Naive thymus-derived CD4-positive, alpha-beta T cell (primary cell): ENCODE results near the gene ZNF423. TPM values are rescaled to one million over a fixed set of nuclear protein-coding genes. Genes with fewer than 3 reads are reported as not detected.

ENCODE experiments used
- ATAC-seq: fragments of 150-1000 bp; cut with Tn5 transposase; 2 replicates; pipeline ENCODE4 v1.10.0; 2021; ENCODE audit warnings: mild to moderate bottlenecking, moderate library complexity
- CTCF ChIA-PET: fragments of 350-600 bp; sonication (Branson Sonifier 250); formaldehyde crosslinking; loops from one replicate; lab custom pipeline; 2021; ENCODE audit warnings: antibody characterized with exemption; lab: Charles Lee
- POLR2A ChIA-PET: fragments of 350-600 bp; sonication (Branson Sonifier 250); formaldehyde crosslinking; loops from one replicate; lab custom pipeline; 2021; ENCODE audit warnings: antibody characterized with exemption, inconsistent platforms; lab: Charles Lee
- DNase-seq, 9 donors: peaks; one replicate each; pipeline versions ENCODE4 v3.0.0 to v3.0.0-alpha.2; 2020 to 2022; ENCODE audit warnings: mixed read lengths in 1 of 9
- H3K27ac ChIP-seq: one replicate; pipeline ENCODE4 v1.7.0; 2013; ENCODE audit warnings: mild to moderate bottlenecking, low read depth, low read length, moderate library complexity
- H3K27me3 ChIP-seq, 2 donors: one replicate each; pipeline ENCODE4 v1.7.0; 2013; ENCODE audit warnings: low read length in 2 of 2, mild to moderate bottlenecking in 2 of 2, moderate library complexity in 2 of 2; ENCODE audit not compliant: control insufficient read depth in 2 of 2, insufficient read depth in 2 of 2
- H3K36me3 ChIP-seq, 3 experiments: 1 replicate in 2 of 3; 2 replicates in 1 of 3; pipeline ENCODE4 v1.7.0; 2013; ENCODE audit warnings: low read length in 3 of 3, mild to moderate bottlenecking in 3 of 3, moderate library complexity in 1 of 3; ENCODE audit not compliant: insufficient read depth in 3 of 3, control insufficient read depth in 2 of 3
- H3K4me1 ChIP-seq, 2 donors: one replicate each; pipeline ENCODE4 v1.7.0; 2013; ENCODE audit warnings: low read length in 2 of 2, mild to moderate bottlenecking in 2 of 2, moderate library complexity in 1 of 2; ENCODE audit not compliant: control insufficient read depth in 2 of 2, insufficient read depth in 2 of 2
- H3K4me3 ChIP-seq: 2 replicates; pipeline ENCODE4 v1.7.0; 2013; ENCODE audit warnings: mild to moderate bottlenecking, low read length
- H3K9me3 ChIP-seq, 3 experiments: 1 replicate in 2 of 3; 2 replicates in 1 of 3; pipeline ENCODE4 v1.7.0; 2013; ENCODE audit warnings: low read length in 3 of 3; ENCODE audit not compliant: control insufficient read depth in 2 of 3
- H3K27ac Mint-ChIP-seq, 9 donors: one replicate each; pipeline ENCODE4 v1.8.0; 2020 to 2022; ENCODE audit warnings: mixed read lengths in 9 of 9, mild to moderate bottlenecking in 8 of 9, moderate library complexity in 5 of 9, inconsistent platforms in 2 of 9
- H3K27me3 Mint-ChIP-seq, 5 donors: one replicate each; pipeline ENCODE4 v1.8.0; 2021 to 2022; ENCODE audit warnings: mixed read lengths in 5 of 5, mild to moderate bottlenecking in 1 of 5
- H3K36me3 Mint-ChIP-seq, 5 donors: one replicate each; pipeline ENCODE4 v1.8.0; 2020 to 2022; ENCODE audit warnings: mixed read lengths in 5 of 5, mild to moderate bottlenecking in 3 of 5, inconsistent platforms in 1 of 5
- H3K4me1 Mint-ChIP-seq, 7 donors: one replicate each; pipeline ENCODE4 v1.8.0; 2020 to 2022; ENCODE audit warnings: mixed read lengths in 7 of 7, mild to moderate bottlenecking in 3 of 7, inconsistent platforms in 1 of 7
- H3K4me3 Mint-ChIP-seq, 10 donors: one replicate each; pipeline ENCODE4 v1.8.0; 2020 to 2022; ENCODE audit warnings: mild to moderate bottlenecking in 10 of 10, mixed read lengths in 10 of 10, moderate library complexity in 6 of 10, inconsistent platforms in 2 of 10
- H3K9me3 Mint-ChIP-seq, 11 donors: one replicate each; pipeline ENCODE4 v1.8.0; 2020 to 2022; ENCODE audit warnings: mixed read lengths in 11 of 11, mild to moderate bottlenecking in 4 of 11, inconsistent platforms in 1 of 11, moderate library complexity in 1 of 11
- intact Hi-C, 2 donors: fragments of 100-400 bp; cut with micrococcal nuclease; formaldehyde crosslinking; loops; one replicate each; pipeline ENCODE4 v1.15.1; 2023
- polyA plus RNA-seq, 2 donors: library from polyadenylated mRNA; unstranded; fragments of 300-500 nt; fragmentation: Illumina TruSeq; gene quantifications; one replicate each; pipeline ENCODE4 v1.2.3, GENCODE V29; 2021
- total RNA-seq, 6 experiments: library from RNA in 5 of 6; stranded (reverse) in 5 of 6; gene quantifications; 1 replicate in 5 of 6; 2 replicates in 1 of 6; pipeline ENCODE4 v1.2.3 and lab custom pipeline; 2021 to 2026

Gene ZNF423
- total and polyA plus RNA-seq, 7 experiments from 2014 or later = not detected

GRCh38 chr16:49756775-49757558, 98.9 kb downstream of the ZNF423 start:
- CTCF ChIA-PET = no interaction called here
- no peaks in the 10 kb centered on the region for H3K9me3 Mint-ChIP-seq
- ATAC-seq = no peak

DNA sequence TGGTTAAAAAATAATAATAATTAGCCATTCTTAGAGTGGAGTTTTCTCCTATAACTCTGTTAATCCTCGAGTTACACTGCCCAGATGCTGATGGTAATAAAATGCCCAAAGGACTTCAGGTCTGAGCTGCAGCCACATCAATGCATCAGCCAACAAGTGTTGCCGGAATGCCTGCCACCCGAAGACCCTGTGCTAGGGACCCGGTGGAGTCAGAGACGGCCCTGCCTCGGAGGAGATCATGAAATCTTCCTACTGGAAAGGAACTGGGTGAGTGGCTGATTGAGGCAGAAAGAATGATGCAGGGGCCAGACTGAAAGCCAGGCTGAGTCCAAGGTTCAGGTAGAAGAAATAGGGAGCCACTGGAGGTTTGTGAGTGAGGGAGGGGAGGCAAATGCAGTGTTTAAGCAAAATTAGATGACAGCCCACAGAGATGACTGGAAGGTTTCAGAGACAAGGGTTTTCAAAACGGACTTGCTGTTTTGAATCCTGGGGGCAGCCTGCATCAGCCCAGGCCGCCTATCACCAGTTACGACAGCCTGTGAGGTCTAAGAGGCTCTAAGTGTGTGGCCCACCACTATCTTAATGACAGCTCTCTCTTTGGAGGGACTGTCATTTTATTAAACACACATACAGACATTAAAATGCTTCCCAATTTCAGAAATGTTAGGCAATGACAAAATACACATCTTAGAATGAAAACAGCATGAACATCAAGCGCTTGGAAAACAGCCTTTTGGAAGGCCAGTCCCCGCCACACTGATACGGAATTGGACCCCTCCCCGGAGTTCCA, 100.0 kb downstream of the ZNF423 start:
- CTCF ChIA-PET = no interaction called here
- Mint-ChIP-seq H3K9me3 (no peaks in the 10 kb centered on the region), H3K27me3 (peaks cover 33 to 59% (median 45%) of the 10 kb centered on the region in 5 donors), H3K4me3 (peak overlapping the region in 2 of 10 donors; percentile 62 to 69), H3K27ac (no peak overlapping the region), H3K4me1 (peaks cover 5 to 15% (median 13%) of the 10 kb centered on the region in 7 donors), H3K36me3 (no peaks in the 10 kb centered on the region)
- H3K4me3 ChIP-seq = no peak overlapping the region
- DNase-seq (no peak), ATAC-seq (no peak)
- POLR2A ChIA-PET = no interaction called here
- intact Hi-C loops = no loop called here
- no peaks in the 10 kb centered on the region for H3K27me3 ChIP-seq
- H3K36me3 ChIP-seq = no peaks in the 10 kb centered on the region
- no peak overlapping the region for H3K27ac ChIP-seq
- no peaks in the 10 kb centered on the region for H3K9me3 ChIP-seq
- no peaks in the 10 kb centered on the region for H3K4me1 ChIP-seq

More at GRCh38 chr16:49756775-49757558, 98.9 kb downstream of the ZNF423 start:
- H3K27ac ChIP-seq = no peak overlapping the region
- H3K27me3 Mint-ChIP-seq = peaks cover 30 to 52% (median 40%) of the 10 kb centered on the region in 5 donors
- POLR2A ChIA-PET = no interaction called here
- H3K36me3 ChIP-seq = no peaks in the 10 kb centered on the region
- intact Hi-C loops = no loop called here
- no peak overlapping the region for H3K27ac Mint-ChIP-seq
- H3K9me3 ChIP-seq = no peaks in the 10 kb centered on the region
- DNase-seq = no peak
- H3K4me3 Mint-ChIP-seq = no peak overlapping the region
- no peaks in the 10 kb centered on the region for H3K27me3 ChIP-seq
- no peaks in the 10 kb centered on the region for H3K36me3 Mint-ChIP-seq
- H3K4me1 Mint-ChIP-seq = peaks cover 5 to 15% (median 13%) of the 10 kb centered on the region in 7 donors
- H3K4me3 ChIP-seq = no peak overlapping the region
- no peaks in the 10 kb centered on the region for H3K4me1 ChIP-seq

DNA sequence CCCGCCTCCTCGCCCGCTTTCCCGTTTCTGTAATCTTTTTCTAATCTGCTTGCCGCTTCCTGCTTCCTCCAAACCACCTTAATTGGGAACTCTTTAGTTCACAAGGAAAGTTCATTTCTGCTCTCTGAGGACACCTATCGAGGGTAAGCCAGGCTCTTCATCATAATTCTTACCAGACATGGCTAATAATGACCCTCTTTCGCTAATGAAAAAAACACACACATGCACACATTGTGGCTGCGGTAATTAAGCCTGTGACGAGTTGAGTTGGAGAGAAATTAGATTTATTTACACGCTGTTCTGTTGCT, 100.6 kb downstream of the ZNF423 start:
- Histone ChIP-seq H3K27me3 (no peaks in the 10 kb centered on the region), H3K4me1 (no peaks in the 10 kb centered on the region), H3K36me3 (no peaks in the 10 kb centered on the region), H3K9me3 (no peaks in the 10 kb centered on the region), H3K27ac (no peak overlapping the region), H3K4me3 (no peak overlapping the region)
- ATAC-seq (peak; percentile 18), DNase-seq (no peak)
- Mint-ChIP-seq H3K9me3 (no peaks in the 10 kb centered on the region), H3K27me3 (peaks cover 33 to 59% (median 45%) of the 10 kb centered on the region in 5 donors), H3K27ac (peak overlapping the region in 1 of 9 donors; percentile 0), H3K4me1 (peaks cover 5 to 15% (median 13%) of the 10 kb centered on the region in 7 donors), H3K36me3 (no peaks in the 10 kb centered on the region), H3K4me3 (peak overlapping the region in 9 of 10 donors; percentile 18 to 77 (median 60))
- CTCF ChIA-PET = no interaction called here
- intact Hi-C loops = no loop called here
- POLR2A ChIA-PET = no interaction called here

- no peaks in the 10 kb centered on the region for H3K36me3 ChIP-seq
- no peaks in the 10 kb centered on the region for H3K4me1 ChIP-seq
- intact Hi-C loops = no loop called here
- Mint-ChIP-seq H3K4me1 (peaks cover 5 to 15% (median 13%) of the 10 kb centered on the region in 7 donors), H3K27ac (peak overlapping the region in 2 of 9 donors; percentile 0 to 55), H3K36me3 (no peaks in the 10 kb centered on the region), H3K9me3 (no peaks in the 10 kb centered on the region), H3K27me3 (peaks cover 33 to 59% (median 45%) of the 10 kb centered on the region in 5 donors), H3K4me3 (peak overlapping the region in 9 of 10 donors; percentile 18 to 77 (median 60))
- DNase-seq = no peak
- CTCF ChIA-PET = no interaction called here
- POLR2A ChIA-PET = no interaction called here
- no peaks in the 10 kb centered on the region for H3K9me3 ChIP-seq
- peak; percentile 61 for ATAC-seq
- H3K27me3 ChIP-seq = no peaks in the 10 kb centered on the region
- no peak overlapping the region for H3K27ac ChIP-seq
- no peak overlapping the region for H3K4me3 ChIP-seq
Measured at GRCh38 chr16:49754495-49755312, 101.2 kb downstream of the ZNF423 start.

DNA sequence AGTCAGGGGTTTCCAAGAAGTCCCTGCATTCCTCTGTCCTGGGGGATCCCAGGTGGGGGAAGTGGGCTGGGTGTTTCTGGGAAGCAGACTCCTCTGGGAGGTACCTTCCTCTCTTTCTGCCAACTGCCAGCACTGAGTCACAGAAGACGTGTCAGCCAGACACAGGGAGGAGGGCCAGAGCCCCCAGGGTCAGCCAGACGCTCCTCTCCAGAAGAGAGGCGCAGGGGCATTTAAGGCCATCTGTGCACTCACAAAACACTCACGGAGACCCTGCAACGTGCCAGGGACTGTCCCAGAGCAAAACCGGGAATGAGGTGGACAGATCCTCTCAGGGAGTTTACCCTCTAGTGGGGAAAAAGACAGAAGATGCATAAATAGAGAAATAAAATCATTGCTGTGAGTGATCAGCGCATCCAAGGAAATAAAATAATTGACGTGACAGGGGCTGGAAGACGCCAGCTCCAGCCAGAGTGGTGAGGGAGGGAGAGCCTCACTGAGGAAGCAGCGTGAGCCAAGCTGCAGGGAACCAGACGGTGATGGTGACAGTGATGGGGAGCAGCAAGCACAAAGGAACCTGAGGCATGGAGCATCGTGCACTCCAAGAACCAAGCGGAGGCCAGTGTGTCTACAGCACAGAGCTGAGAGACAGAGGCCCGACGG, 105.4 kb downstream of the ZNF423 start:
- H3K9me3 Mint-ChIP-seq = no peaks in the 10 kb centered on the region
- Histone ChIP-seq H3K4me3 (no peak overlapping the region), H3K36me3 (no peaks in the 10 kb centered on the region), H3K4me1 (no peaks in the 10 kb centered on the region), H3K9me3 (no peaks in the 10 kb centered on the region), H3K27me3 (peaks cover 0 to 2% of the 10 kb centered on the region in 2 donors), H3K27ac (no peak overlapping the region)
- peaks cover 5 to 15% (median 11%) of the 10 kb centered on the region in 7 donors for H3K4me1 Mint-ChIP-seq
- ChIA-PET CTCF (interaction anchor here (0.6 kb wide), 1 partner anchor 13 kb away, joined by 3 read pairs; no protein-coding TSS in a partner anchor), POLR2A (no interaction called here)
- ATAC-seq = no peak
- DNase-seq = no peak
- no peak overlapping the region for H3K27ac Mint-ChIP-seq
- peaks cover 22 to 39% (median 26%) of the 10 kb centered on the region in 5 donors for H3K27me3 Mint-ChIP-seq
- intact Hi-C loops = no loop called here
- H3K36me3 Mint-ChIP-seq = no peaks in the 10 kb centered on the region
- H3K4me3 Mint-ChIP-seq = no peak overlapping the region

- no peaks in the 10 kb centered on the region for H3K4me1 ChIP-seq
- POLR2A ChIA-PET = no interaction called here
- ATAC-seq (no peak), DNase-seq (no peak)
- Mint-ChIP-seq H3K4me1 (peaks cover 1 to 9% (median 5%) of the 10 kb centered on the region in 7 donors), H3K4me3 (no peak overlapping the region), H3K27me3 (peaks cover 17 to 32% (median 21%) of the 10 kb centered on the region in 5 donors), H3K27ac (no peak overlapping the region), H3K9me3 (no peaks in the 10 kb centered on the region), H3K36me3 (no peaks in the 10 kb centered on the region)
- H3K27ac ChIP-seq = no peak overlapping the region
- no peaks in the 10 kb centered on the region for H3K36me3 ChIP-seq
- H3K27me3 ChIP-seq = peaks cover 0 to 2% of the 10 kb centered on the region in 2 donors
- no peak overlapping the region for H3K4me3 ChIP-seq
- intact Hi-C loops = no loop called here
- CTCF ChIA-PET = no interaction called here
- no peaks in the 10 kb centered on the region for H3K9me3 ChIP-seq
Measured at GRCh38 chr16:49749816-49750215, 106.1 kb downstream of the ZNF423 start.
